Choroid plexus epithelial cell (primary cell): ENCODE measurements around the gene YARS2.
A peak's percentile ranks its signal among the peaks of the same experiment; 100 is the strongest.

ENCODE experiments used
- DNase-seq: peaks from one replicate; pipeline ENCODE4 v3.0.0-alpha.2; 2010; ENCODE audit warnings: low read depth
- H3K4me3 ChIP-seq: 2 replicates; pipeline ENCODE4 v1.5.1; 2011; ENCODE audit warnings: low read depth, mild to moderate bottlenecking, control low read depth, low read length, moderate library complexity
- TF ChIP-seq, protein P1 (sequence below): conservative IDR thresholded peaks from 2 replicates; pipeline ENCODE4 v1.5.1; 2011; ENCODE audit warnings: low read depth, mild to moderate bottlenecking, control low read depth, inconsistent platforms, low read length, moderate library complexity

Gene YARS2

GRCh38 chr12:32773691-32774090, 18.0 kb upstream of the YARS2 start:
- TF ChIP-seq, protein P1, sequence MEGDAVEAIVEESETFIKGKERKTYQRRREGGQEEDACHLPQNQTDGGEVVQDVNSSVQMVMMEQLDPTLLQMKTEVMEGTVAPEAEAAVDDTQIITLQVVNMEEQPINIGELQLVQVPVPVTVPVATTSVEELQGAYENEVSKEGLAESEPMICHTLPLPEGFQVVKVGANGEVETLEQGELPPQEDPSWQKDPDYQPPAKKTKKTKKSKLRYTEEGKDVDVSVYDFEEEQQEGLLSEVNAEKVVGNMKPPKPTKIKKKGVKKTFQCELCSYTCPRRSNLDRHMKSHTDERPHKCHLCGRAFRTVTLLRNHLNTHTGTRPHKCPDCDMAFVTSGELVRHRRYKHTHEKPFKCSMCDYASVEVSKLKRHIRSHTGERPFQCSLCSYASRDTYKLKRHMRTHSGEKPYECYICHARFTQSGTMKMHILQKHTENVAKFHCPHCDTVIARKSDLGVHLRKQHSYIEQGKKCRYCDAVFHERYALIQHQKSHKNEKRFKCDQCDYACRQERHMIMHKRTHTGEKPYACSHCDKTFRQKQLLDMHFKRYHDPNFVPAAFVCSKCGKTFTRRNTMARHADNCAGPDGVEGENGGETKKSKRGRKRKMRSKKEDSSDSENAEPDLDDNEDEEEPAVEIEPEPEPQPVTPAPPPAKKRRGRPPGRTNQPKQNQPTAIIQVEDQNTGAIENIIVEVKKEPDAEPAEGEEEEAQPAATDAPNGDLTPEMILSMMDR = no peak
- H3K4me3 ChIP-seq = no peak overlapping the region
- no peak for DNase-seq

GRCh38 chr12:32770141-32770540, 14.4 kb upstream of the YARS2 start:
- H3K4me3 ChIP-seq = no peak overlapping the region
- no peak for DNase-seq
- TF ChIP-seq, protein P1 = no peak

- H3K4me3 ChIP-seq = no peak overlapping the region
- no peak for DNase-seq
- TF ChIP-seq, protein P1 = no peak
These were observed 12.8 kb upstream of the YARS2 start for GRCh38 chr12:32768518-32768917.

DNA sequence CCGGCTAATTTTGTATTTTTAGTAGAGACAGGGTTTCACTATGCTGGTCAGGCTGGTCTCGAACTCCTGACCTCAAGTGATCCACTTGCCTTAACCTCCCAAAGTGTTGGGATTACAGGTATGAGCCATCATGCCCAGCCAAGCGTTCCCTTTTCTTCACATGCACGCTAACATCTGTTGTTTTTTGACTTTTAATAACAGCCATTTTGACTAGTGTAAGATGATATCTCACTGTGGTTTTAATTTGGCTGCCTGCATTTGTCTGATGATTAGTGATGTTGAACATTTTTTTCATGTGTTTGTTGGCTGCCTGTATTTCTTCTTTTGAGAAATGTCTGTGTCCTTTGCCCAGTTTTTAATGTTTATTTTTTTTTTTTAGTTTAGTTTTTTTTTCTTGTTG, 10.2 kb upstream of the YARS2 start:
- no peak overlapping the region for H3K4me3 ChIP-seq
- TF ChIP-seq, protein P1 = no peak
- DNase-seq = peak; percentile 42

GRCh38 chr12:32761716-32762115, 6.0 kb upstream of the YARS2 start:
- TF ChIP-seq, protein P1 = no peak
- DNase-seq = no peak
- no peak overlapping the region for H3K4me3 ChIP-seq

DNA sequence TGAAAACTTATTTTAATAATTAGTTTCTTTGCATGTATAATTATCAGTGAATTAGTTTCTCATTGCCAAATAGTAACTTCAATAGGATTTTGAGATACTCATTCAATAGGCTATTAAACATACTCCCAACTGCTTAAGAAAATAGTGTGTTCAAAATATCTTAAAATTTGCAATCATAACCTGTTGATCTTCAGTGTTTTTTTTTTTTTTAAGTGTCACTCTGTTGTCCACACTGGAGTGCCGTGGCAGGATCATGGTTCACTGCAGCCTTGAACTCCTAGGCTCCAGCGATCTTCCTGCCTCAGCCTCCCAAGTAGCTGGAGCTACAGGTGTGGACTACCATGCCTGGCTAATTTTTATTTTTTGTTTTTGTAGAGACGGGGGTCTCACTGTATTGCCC, 1.5 kb upstream of the YARS2 start:
- no peak for DNase-seq
- no peak overlapping the region for H3K4me3 ChIP-seq
- TF ChIP-seq, protein P1 = no peak

DNA sequence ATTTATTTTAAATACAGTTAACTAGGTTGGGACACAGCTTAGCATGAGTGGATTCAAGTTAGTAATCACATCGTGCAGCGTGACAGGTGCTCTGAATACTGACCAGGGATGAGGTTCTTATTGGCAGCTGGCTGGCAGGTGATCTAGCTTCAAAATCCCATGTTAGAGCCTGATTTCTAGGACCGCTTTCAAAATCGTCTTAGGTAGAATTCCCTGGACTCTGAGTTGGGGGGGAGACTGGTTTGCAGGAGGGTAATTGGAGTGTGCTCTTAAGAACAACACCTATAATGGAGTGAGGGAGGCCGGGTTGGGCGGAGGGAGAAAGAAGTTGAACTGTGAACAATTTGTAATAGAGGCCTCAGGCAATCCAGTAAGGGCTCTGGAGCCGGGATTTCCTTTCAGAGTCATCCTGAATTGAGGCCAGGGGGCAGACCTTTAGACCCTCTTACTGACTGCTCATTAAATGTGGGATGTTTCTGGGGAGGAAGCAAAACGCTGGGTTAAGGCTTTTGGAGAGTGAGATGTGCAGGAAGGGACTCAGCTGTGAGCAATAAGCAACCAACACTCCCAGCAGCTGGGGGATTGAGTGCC, 874 bp upstream of the YARS2 start:
- H3K4me3 ChIP-seq = no peak overlapping the region
- no peak for DNase-seq
- TF ChIP-seq, protein P1 = no peak
